Vagina (tissue), 2 donors: ENCODE measurements around the gene ZNF358.

Source experiments
- POLR2A ChIP-seq, 2 donors: fragments of 450-650 bp; IDR thresholded peaks; one replicate each; pipeline ENCODE4 v1.6.1; 2017; ENCODE audit warnings: antibody characterized with exemption in 2 of 2, mild to moderate bottlenecking in 2 of 2, moderate library complexity in 2 of 2
- POLR2AphosphoS5 ChIP-seq, 2 donors: sonication (generic); formaldehyde crosslinking; IDR thresholded peaks; one replicate each; pipeline ENCODE4 v1.9.0; 2017; ENCODE audit warnings: antibody characterized with exemption in 2 of 2, mild to moderate bottlenecking in 2 of 2, low read depth in 1 of 2; ENCODE audit not compliant: insufficient read depth in 1 of 2
- TF ChIP-seq, protein P1 (sequence below), 3 experiments: fragments of 450-650 bp in 2 of 3; fragments of 200-600 bp in 1 of 3; sonication (generic) in 1 of 3; IDR thresholded peaks; one replicate each; pipeline ENCODE4 v1.5.1; 2017 to 2019; ENCODE audit warnings: antibody characterized with exemption in 3 of 3, mild to moderate bottlenecking in 2 of 3, moderate library complexity in 2 of 3

DNA sequence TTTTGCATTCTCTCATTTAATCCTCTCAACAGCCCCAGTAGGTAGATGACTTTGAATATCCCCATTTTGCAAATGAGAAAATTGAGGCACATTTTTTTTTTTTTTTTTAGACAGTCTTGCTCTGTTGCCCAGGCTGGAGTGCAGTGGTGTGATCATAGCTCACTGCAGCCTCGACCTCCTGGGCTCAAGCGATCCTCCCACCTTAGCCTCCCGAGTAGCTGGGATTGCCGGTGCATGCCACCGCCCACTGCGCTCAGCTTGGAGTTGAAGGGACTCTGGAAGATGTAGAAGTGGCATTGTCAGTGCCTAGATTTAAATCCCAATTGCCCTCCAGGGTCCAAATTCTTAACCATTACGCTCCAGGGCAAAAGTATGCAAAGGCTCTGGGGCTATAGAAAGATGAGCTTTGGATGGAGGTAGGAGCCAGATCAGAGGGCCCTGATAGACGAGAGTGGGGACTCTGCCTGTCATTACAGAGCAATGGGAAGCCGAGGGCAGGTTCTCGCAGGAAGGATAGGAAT, 5.7 kb downstream of the ZNF358 start:
- TF ChIP-seq, protein P1, sequence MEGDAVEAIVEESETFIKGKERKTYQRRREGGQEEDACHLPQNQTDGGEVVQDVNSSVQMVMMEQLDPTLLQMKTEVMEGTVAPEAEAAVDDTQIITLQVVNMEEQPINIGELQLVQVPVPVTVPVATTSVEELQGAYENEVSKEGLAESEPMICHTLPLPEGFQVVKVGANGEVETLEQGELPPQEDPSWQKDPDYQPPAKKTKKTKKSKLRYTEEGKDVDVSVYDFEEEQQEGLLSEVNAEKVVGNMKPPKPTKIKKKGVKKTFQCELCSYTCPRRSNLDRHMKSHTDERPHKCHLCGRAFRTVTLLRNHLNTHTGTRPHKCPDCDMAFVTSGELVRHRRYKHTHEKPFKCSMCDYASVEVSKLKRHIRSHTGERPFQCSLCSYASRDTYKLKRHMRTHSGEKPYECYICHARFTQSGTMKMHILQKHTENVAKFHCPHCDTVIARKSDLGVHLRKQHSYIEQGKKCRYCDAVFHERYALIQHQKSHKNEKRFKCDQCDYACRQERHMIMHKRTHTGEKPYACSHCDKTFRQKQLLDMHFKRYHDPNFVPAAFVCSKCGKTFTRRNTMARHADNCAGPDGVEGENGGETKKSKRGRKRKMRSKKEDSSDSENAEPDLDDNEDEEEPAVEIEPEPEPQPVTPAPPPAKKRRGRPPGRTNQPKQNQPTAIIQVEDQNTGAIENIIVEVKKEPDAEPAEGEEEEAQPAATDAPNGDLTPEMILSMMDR (IDR thresholded peaks at IDR 0.05) = no peak
- TF ChIP-seq POLR2A (IDR thresholded peaks at IDR 0.05) = no peak
- no peak for TF ChIP-seq POLR2AphosphoS5 (IDR thresholded peaks at IDR 0.05; ENCODE audit: insufficient read depth in 1 of 2, low read depth in 1 of 2)
